ENCODE data around the gene MACF1. TPM values are rescaled to one million over a fixed set of nuclear protein-coding genes. Genes with fewer than 3 reads are reported as not detected.
A peak's percentile ranks its signal among the peaks of the same experiment; 100 is the strongest.

The MACF1 gene
- total RNA-seq, 1 experiment from 2014 or later = 189 TPM

DNA sequence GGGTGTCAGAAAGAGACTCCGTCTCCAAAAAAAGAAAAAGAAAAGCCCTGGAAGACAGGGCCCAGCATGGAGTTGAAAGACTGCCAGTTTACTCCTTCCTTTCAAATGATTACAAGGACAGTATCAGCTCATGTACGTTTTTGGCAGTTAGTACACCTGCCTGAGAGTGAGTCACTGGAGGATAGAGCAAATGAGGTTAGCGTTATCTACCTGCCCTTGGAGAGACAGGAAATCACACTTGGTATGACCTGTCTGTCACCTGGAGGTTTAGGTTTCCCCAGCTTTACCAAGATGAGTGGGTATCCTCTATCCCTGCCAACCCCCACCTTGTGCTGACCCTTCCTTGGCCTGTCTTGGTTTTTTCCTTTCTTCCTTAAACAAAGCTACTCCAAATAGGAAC lies 190.1 kb downstream of the MACF1 start:
- ChIA-PET CTCF (interaction anchor here (1.0 to 2.2 kb wide), 4 partner anchors 13 to 202 kb away, joined by 3 to 12 read pairs (median 6); no protein-coding TSS in a partner anchor), POLR2A (ENCODE audit: unreplicated experiment) (interaction anchor here (1.1 to 1.4 kb wide), 2 partner anchors 16 to 119 kb away, joined by 3 to 7 read pairs; no protein-coding TSS in a partner anchor)
- Histone ChIP-seq H3K79me2 (ENCODE audit: low read depth) (peaks cover 41% of the 10 kb centered on the region), H3K27ac (peak overlapping the region; percentile 93), H3K27me3 (ENCODE audit: insufficient read depth, low read depth) (no peaks in the 10 kb centered on the region), H3K9me2 (ENCODE audit: insufficient read depth) (no peaks in the 10 kb centered on the region), H3K9me3 (ENCODE audit: insufficient read depth, low read depth) (no peaks in the 10 kb centered on the region), H3K4me3 (peak overlapping the region; percentile 16; the same call in 1 of the 2 replicates), H3K36me3 (ENCODE audit: low read depth) (no peaks in the 10 kb centered on the region), H4K20me1 (ENCODE audit: insufficient read depth) (no peaks in the 10 kb centered on the region), H3K4me2 (peak overlapping the region; percentile 69), H3F3A (ENCODE audit: insufficient read depth, low read depth) (peaks cover 77% of the 10 kb centered on the region), H2AFZ (no peak overlapping the region), H3K4me1 (replicated peaks; ENCODE audit: insufficient read depth) (peaks cover 84% of the 10 kb centered on the region)
- intact Hi-C loops (cut with micrococcal nuclease; ENCODE audit: unreplicated experiment) = loop anchor here (2.0 to 10.0 kb wide), 2 partner anchors 202 to 440 kb away; no protein-coding TSS in a partner anchor
- TF ChIP-seq EZH2 (IDR thresholded peaks at IDR 0.05; ENCODE audit: low read depth) = no peak
- no peak for TF ChIP-seq CTCF (conservative IDR thresholded peaks at IDR 0.05)
- BruUV-seq (replicated peaks) = no TSS peak
- peak; percentile 51 to 94 for DNase-seq

DNA sequence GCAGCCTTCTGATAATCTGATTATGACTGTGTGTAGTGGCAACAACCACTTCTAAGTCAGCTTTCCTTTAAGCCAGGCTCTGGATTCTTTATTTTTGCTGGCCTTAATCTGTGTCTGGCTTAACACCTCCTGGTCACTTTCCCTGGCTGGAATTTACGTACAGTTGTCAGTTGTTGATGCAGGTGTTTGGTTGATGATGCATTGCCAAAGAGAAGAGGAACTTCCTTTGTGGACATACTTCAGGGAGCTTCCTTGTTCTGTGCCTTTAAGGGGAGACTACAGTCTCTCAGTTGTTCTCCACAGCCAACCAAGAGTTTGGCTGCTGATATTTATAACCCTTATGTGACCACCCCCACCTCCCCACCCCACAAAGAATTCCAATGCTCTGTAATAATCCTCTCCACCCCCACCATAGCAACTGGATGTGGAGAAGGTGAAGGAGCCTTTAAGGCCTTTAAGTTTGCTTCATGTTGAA lies 190.9 kb downstream of the MACF1 start:
- BruUV-seq (replicated peaks) = TSS peak; percentile 50
- H3K36me3 ChIP-seq (ENCODE audit: low read depth) = no peaks in the 10 kb centered on the region
- ChIA-PET POLR2A (ENCODE audit: unreplicated experiment) (interaction anchor here (0.6 to 1.4 kb wide), 3 partner anchors 11 to 119 kb away, joined by 3 to 15 read pairs (median 7); no protein-coding TSS in a partner anchor), CTCF (interaction anchor here (1.0 to 2.2 kb wide), 4 partner anchors 12 to 203 kb away, joined by 3 to 12 read pairs (median 6); no protein-coding TSS in a partner anchor)
- intact Hi-C loops (cut with micrococcal nuclease; ENCODE audit: unreplicated experiment) = loop anchor here (2.0 to 10.0 kb wide), 3 partner anchors 138 to 441 kb away; no protein-coding TSS in a partner anchor
- H4K20me1 ChIP-seq (ENCODE audit: insufficient read depth) = no peaks in the 10 kb centered on the region
- no peak for TF ChIP-seq EZH2 (IDR thresholded peaks at IDR 0.05; ENCODE audit: low read depth)
- no peak for TF ChIP-seq CTCF (conservative IDR thresholded peaks at IDR 0.05)
- peak overlapping the region; percentile 93 for H3K27ac ChIP-seq
- H2AFZ ChIP-seq = no peak overlapping the region
- no peaks in the 10 kb centered on the region for H3K9me2 ChIP-seq (ENCODE audit: insufficient read depth)
- no peaks in the 10 kb centered on the region for H3K9me3 ChIP-seq (ENCODE audit: insufficient read depth, low read depth)
- peaks cover 48% of the 10 kb centered on the region for H3K79me2 ChIP-seq (ENCODE audit: low read depth)
- peak overlapping the region; percentile 69 for H3K4me2 ChIP-seq
- peak overlapping the region; percentile 16; the same call in 1 of the 2 replicates for H3K4me3 ChIP-seq
- peak; percentile 60 to 95 for DNase-seq
- peaks cover 83% of the 10 kb centered on the region for H3F3A ChIP-seq (ENCODE audit: insufficient read depth, low read depth)
- H3K4me1 ChIP-seq (replicated peaks; ENCODE audit: insufficient read depth) = peaks cover 90% of the 10 kb centered on the region
- H3K27me3 ChIP-seq (ENCODE audit: insufficient read depth, low read depth) = no peaks in the 10 kb centered on the region

- peak overlapping the region; percentile 69 for H3K4me2 ChIP-seq
- CTCF ChIA-PET = no interaction called here
- peaks cover 84% of the 10 kb centered on the region for H3K4me1 ChIP-seq (replicated peaks; ENCODE audit: insufficient read depth)
- H3K27me3 ChIP-seq (ENCODE audit: insufficient read depth, low read depth) = no peaks in the 10 kb centered on the region
- POLR2A ChIA-PET (ENCODE audit: unreplicated experiment) = no interaction called here
- H3K36me3 ChIP-seq (ENCODE audit: low read depth) = no peaks in the 10 kb centered on the region
- H3K9me3 ChIP-seq (ENCODE audit: insufficient read depth, low read depth) = no peaks in the 10 kb centered on the region
- no peak overlapping the region for H2AFZ ChIP-seq
- intact Hi-C loops (cut with micrococcal nuclease; ENCODE audit: unreplicated experiment) = loop anchor here (5.0 to 10.0 kb wide), 2 partner anchors 139 to 442 kb away; no protein-coding TSS in a partner anchor
- H3K79me2 ChIP-seq (ENCODE audit: low read depth) = peaks cover 52% of the 10 kb centered on the region
- TF ChIP-seq CTCF (conservative IDR thresholded peaks at IDR 0.05) = no peak
- no peak for TF ChIP-seq EZH2 (IDR thresholded peaks at IDR 0.05; ENCODE audit: low read depth)
- H3F3A ChIP-seq (ENCODE audit: insufficient read depth, low read depth) = peaks cover 72% of the 10 kb centered on the region
- no peaks in the 10 kb centered on the region for H3K9me2 ChIP-seq (ENCODE audit: insufficient read depth)
- H3K4me3 ChIP-seq = no peak overlapping the region
- no TSS peak for BruUV-seq (replicated peaks)
- no peaks in the 10 kb centered on the region for H4K20me1 ChIP-seq (ENCODE audit: insufficient read depth)
- DNase-seq = no peak
- peak overlapping the region; percentile 93 for H3K27ac ChIP-seq
These were observed 192.2 kb downstream of the MACF1 start for GRCh38 chr1:39396671-39397070.

Data from PC-9 (cell line).